ENCODE data around the gene RBP3. TPM values are rescaled to one million over a fixed set of nuclear protein-coding genes. Genes with fewer than 3 reads are reported as not detected.

RBP3 gene
- total and polyA plus RNA-seq, 2 experiments from 2014 or later: 0.53 to 1.3 TPM

DNA sequence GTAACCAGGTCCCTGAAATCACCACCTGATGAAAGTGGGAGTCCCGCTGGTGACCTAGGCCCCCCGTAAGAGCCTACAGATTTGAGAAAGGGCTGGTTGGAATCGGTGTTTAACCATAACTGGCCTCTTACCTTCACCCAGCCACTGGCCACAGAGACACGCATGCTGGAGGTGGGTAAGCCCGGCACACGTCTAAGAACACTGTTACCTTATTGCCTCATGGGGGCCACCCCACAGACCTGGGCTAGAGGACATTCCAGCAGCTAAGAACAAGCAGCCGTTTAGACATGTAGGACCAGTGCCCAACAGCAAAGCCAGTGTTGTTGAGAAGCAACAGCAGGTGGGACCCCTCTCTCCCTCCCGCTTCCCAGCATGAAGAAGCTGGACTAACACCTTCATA lies 28.4 kb upstream of the RBP3 start:
- DNase-seq (ENCODE audit: low spot score): no peak
- no peak overlapping the region for H3K4me3 ChIP-seq
- H3K36me3 ChIP-seq (replicated peaks; ENCODE audit: insufficient read depth, low read depth): no peaks in the 10 kb centered on the region
- no peaks in the 10 kb centered on the region for H3K4me1 ChIP-seq (ENCODE audit: insufficient read depth)
- no peaks in the 10 kb centered on the region for H3K9me3 ChIP-seq (ENCODE audit: low read depth)
- H3K4me2 ChIP-seq: no peak overlapping the region
- H3K79me2 ChIP-seq: no peaks in the 10 kb centered on the region
- H3K27me3 ChIP-seq: peaks cover 11% of the 10 kb centered on the region
- H2AFZ ChIP-seq: no peak overlapping the region
- H3K9me2 ChIP-seq (replicated peaks; ENCODE audit: insufficient read depth): no peaks in the 10 kb centered on the region
- TF ChIP-seq EZH2 (IDR thresholded peaks at IDR 0.05; ENCODE audit: borderline replicate concordance): no peak
- no peak for TF ChIP-seq EZH2phosphoT487 (IDR thresholded peaks at IDR 0.05; ENCODE audit: low read depth, severe bottlenecking, unreplicated experiment)
- TF ChIP-seq, protein P1, sequence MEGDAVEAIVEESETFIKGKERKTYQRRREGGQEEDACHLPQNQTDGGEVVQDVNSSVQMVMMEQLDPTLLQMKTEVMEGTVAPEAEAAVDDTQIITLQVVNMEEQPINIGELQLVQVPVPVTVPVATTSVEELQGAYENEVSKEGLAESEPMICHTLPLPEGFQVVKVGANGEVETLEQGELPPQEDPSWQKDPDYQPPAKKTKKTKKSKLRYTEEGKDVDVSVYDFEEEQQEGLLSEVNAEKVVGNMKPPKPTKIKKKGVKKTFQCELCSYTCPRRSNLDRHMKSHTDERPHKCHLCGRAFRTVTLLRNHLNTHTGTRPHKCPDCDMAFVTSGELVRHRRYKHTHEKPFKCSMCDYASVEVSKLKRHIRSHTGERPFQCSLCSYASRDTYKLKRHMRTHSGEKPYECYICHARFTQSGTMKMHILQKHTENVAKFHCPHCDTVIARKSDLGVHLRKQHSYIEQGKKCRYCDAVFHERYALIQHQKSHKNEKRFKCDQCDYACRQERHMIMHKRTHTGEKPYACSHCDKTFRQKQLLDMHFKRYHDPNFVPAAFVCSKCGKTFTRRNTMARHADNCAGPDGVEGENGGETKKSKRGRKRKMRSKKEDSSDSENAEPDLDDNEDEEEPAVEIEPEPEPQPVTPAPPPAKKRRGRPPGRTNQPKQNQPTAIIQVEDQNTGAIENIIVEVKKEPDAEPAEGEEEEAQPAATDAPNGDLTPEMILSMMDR (IDR thresholded peaks at IDR 0.05; ENCODE audit: poor library complexity): no peak
- WGBS (ENCODE audit: low lambda C conversion rate, missing lambda C conversion rate): 96% methylated on average over 7 of the region's 8 CpGs
- no peak overlapping the region for H3K27ac ChIP-seq
- H4K20me1 ChIP-seq (ENCODE audit: insufficient read depth, poor library complexity, severe bottlenecking): no peaks in the 10 kb centered on the region

DNA sequence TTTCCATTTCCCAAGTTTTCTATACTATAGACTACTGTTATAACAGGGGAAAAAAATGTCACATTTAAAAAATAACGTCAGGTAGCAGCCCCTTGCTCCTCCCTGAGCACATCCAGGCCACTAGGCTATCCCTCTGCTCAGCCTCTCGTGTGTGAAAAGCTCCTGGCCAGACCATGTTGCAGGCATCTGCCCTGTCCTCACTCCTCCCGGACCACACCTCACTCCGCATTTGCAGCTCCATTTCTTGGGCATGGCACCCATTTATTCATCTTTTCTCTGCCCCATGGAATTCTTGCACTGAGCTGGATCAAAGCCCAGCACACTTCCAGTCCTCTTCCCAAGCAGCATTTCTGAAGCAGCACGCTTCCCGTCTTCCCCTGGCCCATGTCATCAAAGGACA lies 27.4 kb upstream of the RBP3 start:
- H3K27me3 ChIP-seq: peaks cover 11% of the 10 kb centered on the region
- WGBS (ENCODE audit: low lambda C conversion rate, missing lambda C conversion rate): 80% methylated on average over 6 of the region's 6 CpGs
- no peaks in the 10 kb centered on the region for H3K79me2 ChIP-seq
- no peak overlapping the region for H2AFZ ChIP-seq
- H3K9me3 ChIP-seq (ENCODE audit: low read depth): no peaks in the 10 kb centered on the region
- no peak overlapping the region for H3K27ac ChIP-seq
- TF ChIP-seq EZH2 (IDR thresholded peaks at IDR 0.05; ENCODE audit: borderline replicate concordance) (no peak), EZH2phosphoT487 (IDR thresholded peaks at IDR 0.05; ENCODE audit: low read depth, severe bottlenecking, unreplicated experiment) (no peak)
- TF ChIP-seq, protein P1 (IDR thresholded peaks at IDR 0.05; ENCODE audit: poor library complexity): no peak
- H3K4me2 ChIP-seq: no peak overlapping the region
- no peaks in the 10 kb centered on the region for H3K36me3 ChIP-seq (replicated peaks; ENCODE audit: insufficient read depth, low read depth)
- DNase-seq (ENCODE audit: low spot score): no peak
- no peaks in the 10 kb centered on the region for H3K9me2 ChIP-seq (replicated peaks; ENCODE audit: insufficient read depth)
- H3K4me1 ChIP-seq (ENCODE audit: insufficient read depth): no peaks in the 10 kb centered on the region
- no peaks in the 10 kb centered on the region for H4K20me1 ChIP-seq (ENCODE audit: insufficient read depth, poor library complexity, severe bottlenecking)
- no peak overlapping the region for H3K4me3 ChIP-seq

DNA sequence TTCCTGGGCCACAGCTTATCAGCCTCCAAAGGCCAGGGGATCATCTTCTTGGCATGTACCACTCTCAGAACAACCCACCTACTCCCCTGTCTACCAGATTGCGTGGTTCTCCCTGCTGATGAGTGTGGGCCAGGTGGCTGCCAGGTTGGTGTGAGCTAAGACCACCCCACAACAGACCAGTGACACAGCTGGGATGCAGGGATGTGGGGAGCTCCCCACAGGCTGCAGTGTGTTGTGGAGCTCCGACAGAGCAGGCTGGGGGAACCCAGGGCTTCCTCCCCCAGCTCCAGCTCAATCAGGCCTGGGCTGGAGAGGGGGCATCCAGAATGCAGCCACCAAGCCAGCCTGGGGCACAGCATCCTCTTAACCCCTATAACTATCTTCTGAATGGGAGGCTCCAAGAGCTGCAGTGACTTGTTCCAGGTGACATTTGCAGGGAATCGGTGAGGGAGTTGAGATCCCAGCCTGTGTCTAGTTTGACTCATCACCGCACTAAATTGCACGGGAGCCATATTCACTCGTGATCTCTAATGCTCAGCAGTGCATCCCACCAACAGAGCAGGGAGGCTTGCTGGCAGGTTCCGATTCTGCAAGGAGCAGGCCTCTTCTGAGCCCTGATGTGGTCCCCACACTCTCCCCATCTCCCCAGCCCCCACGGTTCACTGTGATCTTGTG lies 26.5 kb upstream of the RBP3 start:
- H2AFZ ChIP-seq: no peak overlapping the region
- H3K4me1 ChIP-seq (ENCODE audit: insufficient read depth): no peaks in the 10 kb centered on the region
- no peaks in the 10 kb centered on the region for H3K79me2 ChIP-seq
- no peaks in the 10 kb centered on the region for H3K9me2 ChIP-seq (replicated peaks; ENCODE audit: insufficient read depth)
- H3K36me3 ChIP-seq (replicated peaks; ENCODE audit: insufficient read depth, low read depth): no peaks in the 10 kb centered on the region
- 86% methylated on average over 8 of the region's 8 CpGs for WGBS (ENCODE audit: low lambda C conversion rate, missing lambda C conversion rate)
- H3K27ac ChIP-seq: no peak overlapping the region
- no peak overlapping the region for H3K4me2 ChIP-seq
- H4K20me1 ChIP-seq (ENCODE audit: insufficient read depth, poor library complexity, severe bottlenecking): no peaks in the 10 kb centered on the region
- DNase-seq (ENCODE audit: low spot score): no peak
- H3K27me3 ChIP-seq: peaks cover 11% of the 10 kb centered on the region
- H3K9me3 ChIP-seq (ENCODE audit: low read depth): no peaks in the 10 kb centered on the region
- H3K4me3 ChIP-seq: no peak overlapping the region
- TF ChIP-seq, protein P1 (IDR thresholded peaks at IDR 0.05; ENCODE audit: poor library complexity): no peak
- no peak for TF ChIP-seq EZH2phosphoT487 (IDR thresholded peaks at IDR 0.05; ENCODE audit: low read depth, severe bottlenecking, unreplicated experiment)
- no peak for TF ChIP-seq EZH2 (IDR thresholded peaks at IDR 0.05; ENCODE audit: borderline replicate concordance)

Data from hepatocyte (in vitro differentiated cells).